ENCODE results near the gene ARL6IP4.

DNA sequence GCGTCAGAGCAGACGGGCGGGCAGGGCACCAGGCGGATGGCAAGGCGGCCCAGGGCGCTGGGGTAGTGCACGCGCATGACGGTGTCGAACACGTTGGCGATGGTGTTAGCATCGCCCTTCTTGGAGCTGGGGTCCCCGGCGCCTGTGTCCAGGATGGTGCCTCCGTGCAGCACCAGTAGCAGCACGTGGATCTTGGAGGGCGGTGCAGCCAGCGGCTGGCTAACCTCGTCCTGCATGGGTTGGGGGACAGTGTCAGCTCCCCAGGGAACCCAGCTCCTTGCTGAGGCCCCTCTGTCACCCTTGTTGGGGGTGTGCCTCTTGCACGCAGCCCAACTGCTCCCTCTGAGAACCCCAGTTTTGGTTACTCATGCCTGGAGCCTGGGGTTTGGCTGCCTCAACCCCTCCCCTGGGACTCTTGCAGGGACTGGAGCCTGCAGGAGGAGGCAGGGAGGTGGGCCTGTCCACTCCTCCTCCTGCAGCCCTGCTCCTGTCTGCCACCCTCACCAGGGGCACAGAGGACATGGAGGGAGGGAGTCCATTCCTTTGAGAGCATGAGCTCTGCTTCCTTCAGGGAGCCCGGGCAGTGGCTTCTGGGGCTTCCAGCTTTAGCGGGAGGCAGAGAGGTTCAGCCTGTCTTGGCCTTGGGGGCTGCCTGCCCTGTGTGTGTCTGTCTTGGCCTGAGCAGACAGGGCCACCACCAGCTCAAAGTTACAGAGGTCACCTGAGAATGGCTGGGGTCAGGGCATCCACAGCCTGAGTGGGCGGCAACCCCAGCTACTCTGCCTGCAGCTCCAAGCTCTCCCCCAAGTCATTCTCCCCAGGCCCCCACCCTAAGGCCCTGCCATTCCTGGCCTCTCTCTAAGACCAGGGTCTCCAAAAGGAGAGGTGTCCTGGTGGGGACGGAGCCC lies 17.1 kb downstream of the ARL6IP4 start:
- TF ChIP-seq, protein P1, sequence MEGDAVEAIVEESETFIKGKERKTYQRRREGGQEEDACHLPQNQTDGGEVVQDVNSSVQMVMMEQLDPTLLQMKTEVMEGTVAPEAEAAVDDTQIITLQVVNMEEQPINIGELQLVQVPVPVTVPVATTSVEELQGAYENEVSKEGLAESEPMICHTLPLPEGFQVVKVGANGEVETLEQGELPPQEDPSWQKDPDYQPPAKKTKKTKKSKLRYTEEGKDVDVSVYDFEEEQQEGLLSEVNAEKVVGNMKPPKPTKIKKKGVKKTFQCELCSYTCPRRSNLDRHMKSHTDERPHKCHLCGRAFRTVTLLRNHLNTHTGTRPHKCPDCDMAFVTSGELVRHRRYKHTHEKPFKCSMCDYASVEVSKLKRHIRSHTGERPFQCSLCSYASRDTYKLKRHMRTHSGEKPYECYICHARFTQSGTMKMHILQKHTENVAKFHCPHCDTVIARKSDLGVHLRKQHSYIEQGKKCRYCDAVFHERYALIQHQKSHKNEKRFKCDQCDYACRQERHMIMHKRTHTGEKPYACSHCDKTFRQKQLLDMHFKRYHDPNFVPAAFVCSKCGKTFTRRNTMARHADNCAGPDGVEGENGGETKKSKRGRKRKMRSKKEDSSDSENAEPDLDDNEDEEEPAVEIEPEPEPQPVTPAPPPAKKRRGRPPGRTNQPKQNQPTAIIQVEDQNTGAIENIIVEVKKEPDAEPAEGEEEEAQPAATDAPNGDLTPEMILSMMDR (IDR thresholded peaks at IDR 0.05; ENCODE audit: insufficient read depth, low read length): no peak
- TF ChIP-seq POLR2AphosphoS5 (IDR thresholded peaks at IDR 0.05; ENCODE audit: low read depth): no peak
